ENCODE results near the gene PAK1.

PAK1 gene

DNA sequence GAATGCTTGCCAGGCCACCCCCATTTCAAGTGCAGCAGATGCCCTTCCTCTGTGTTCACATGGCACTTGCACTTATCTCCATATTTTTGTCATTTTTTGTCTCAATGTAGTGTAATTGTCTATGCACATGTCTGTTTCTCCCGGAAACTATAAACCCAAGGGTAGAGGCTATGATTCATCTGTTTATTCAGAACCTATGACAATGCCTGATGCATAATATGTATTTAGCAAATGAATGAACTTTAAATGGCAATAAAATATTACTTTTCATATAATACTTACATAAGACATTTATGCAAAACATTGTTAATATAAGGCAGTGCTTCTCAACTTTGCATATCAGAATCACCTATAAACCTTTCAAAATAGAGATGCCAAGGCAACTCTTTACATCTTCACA is 6.7 kb downstream of the PAK1 start:
- TF ChIP-seq TAF1 (IDR thresholded peaks at IDR 0.05; ENCODE audit: low read depth) (no peak), FOXM1 (IDR thresholded peaks at IDR 0.05; ENCODE audit: borderline replicate concordance, low read depth) (no peak), EP300 (IDR thresholded peaks at IDR 0.05; ENCODE audit: borderline replicate concordance) (no peak), EGR1 (IDR thresholded peaks at IDR 0.05) (no peak), CREB1 (IDR thresholded peaks at IDR 0.05; ENCODE audit: low read depth) (no peak)
- TF ChIP-seq, protein P1, sequence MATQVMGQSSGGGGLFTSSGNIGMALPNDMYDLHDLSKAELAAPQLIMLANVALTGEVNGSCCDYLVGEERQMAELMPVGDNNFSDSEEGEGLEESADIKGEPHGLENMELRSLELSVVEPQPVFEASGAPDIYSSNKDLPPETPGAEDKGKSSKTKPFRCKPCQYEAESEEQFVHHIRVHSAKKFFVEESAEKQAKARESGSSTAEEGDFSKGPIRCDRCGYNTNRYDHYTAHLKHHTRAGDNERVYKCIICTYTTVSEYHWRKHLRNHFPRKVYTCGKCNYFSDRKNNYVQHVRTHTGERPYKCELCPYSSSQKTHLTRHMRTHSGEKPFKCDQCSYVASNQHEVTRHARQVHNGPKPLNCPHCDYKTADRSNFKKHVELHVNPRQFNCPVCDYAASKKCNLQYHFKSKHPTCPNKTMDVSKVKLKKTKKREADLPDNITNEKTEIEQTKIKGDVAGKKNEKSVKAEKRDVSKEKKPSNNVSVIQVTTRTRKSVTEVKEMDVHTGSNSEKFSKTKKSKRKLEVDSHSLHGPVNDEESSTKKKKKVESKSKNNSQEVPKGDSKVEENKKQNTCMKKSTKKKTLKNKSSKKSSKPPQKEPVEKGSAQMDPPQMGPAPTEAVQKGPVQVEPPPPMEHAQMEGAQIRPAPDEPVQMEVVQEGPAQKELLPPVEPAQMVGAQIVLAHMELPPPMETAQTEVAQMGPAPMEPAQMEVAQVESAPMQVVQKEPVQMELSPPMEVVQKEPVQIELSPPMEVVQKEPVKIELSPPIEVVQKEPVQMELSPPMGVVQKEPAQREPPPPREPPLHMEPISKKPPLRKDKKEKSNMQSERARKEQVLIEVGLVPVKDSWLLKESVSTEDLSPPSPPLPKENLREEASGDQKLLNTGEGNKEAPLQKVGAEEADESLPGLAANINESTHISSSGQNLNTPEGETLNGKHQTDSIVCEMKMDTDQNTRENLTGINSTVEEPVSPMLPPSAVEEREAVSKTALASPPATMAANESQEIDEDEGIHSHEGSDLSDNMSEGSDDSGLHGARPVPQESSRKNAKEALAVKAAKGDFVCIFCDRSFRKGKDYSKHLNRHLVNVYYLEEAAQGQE (IDR thresholded peaks at IDR 0.05; ENCODE audit: low read depth) = no peak

DNA sequence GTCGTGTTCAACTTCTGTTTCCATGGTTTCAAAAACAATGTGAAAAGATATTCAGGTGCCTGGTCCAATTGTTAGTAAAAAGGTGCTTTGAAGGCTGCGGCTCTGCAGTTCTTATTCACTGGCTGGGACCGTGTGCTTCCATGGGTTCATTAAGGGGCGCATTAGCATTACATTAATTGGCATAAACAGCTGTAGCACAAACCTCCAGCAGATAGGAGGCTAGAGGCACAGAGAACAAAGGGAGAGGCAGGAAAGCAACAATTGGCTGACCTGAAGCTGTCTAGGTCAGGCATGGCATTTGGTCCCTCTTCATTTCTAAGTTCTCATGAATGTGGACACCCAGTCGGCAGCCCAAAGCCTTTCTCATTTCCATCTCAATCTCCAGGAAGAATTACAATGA is 16.6 kb downstream of the PAK1 start:
- TF ChIP-seq TEAD4 (IDR thresholded peaks at IDR 0.05) = no peak
- no peak for TF ChIP-seq EP300 (IDR thresholded peaks at IDR 0.05; ENCODE audit: borderline replicate concordance)
- no peak for TF ChIP-seq NFIC (IDR thresholded peaks at IDR 0.05)
- no peak for TF ChIP-seq RAD21 (IDR thresholded peaks at IDR 0.05; ENCODE audit: low read depth)
- TF ChIP-seq, protein P2, sequence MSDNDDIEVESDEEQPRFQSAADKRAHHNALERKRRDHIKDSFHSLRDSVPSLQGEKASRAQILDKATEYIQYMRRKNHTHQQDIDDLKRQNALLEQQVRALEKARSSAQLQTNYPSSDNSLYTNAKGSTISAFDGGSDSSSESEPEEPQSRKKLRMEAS (IDR thresholded peaks at IDR 0.05) = no peak

DNA sequence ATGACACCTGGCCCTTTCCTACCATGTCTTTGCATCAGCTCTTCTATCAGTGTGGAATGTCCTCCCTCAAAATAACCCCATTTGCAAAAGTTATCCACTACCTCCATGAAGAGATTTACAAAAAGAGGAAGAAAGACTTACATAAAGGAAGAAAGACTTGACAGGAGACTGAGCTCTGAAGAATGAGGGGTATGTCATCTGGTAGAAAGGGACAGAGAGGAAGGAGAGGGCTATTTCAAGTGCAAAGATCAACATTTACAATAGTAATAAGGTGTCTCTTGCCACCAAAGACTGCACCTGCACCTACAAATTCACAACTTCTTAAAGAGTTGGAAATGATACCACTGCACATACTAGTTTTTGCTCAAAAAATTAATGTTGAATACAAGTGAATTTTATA is 18.2 kb downstream of the PAK1 start:
- no peak for TF ChIP-seq YY1 (IDR thresholded peaks at IDR 0.05; ENCODE audit: low read depth)
- no peak for TF ChIP-seq TEAD4 (IDR thresholded peaks at IDR 0.05)
- TF ChIP-seq ZBTB7A (IDR thresholded peaks at IDR 0.05; ENCODE audit: low read depth) = no peak
- no peak for TF ChIP-seq CREB1 (IDR thresholded peaks at IDR 0.05; ENCODE audit: low read depth)
- TF ChIP-seq, protein P3, sequence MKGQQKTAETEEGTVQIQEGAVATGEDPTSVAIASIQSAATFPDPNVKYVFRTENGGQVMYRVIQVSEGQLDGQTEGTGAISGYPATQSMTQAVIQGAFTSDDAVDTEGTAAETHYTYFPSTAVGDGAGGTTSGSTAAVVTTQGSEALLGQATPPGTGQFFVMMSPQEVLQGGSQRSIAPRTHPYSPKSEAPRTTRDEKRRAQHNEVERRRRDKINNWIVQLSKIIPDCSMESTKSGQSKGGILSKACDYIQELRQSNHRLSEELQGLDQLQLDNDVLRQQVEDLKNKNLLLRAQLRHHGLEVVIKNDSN (IDR thresholded peaks at IDR 0.05) = no peak
- TF ChIP-seq TAF1 (IDR thresholded peaks at IDR 0.05; ENCODE audit: low read depth) = no peak
- TF ChIP-seq, protein P1 (IDR thresholded peaks at IDR 0.05; ENCODE audit: low read depth) = no peak
- no peak for TF ChIP-seq CEBPB (IDR thresholded peaks at IDR 0.05)
- TF ChIP-seq TCF12 (IDR thresholded peaks at IDR 0.05; ENCODE audit: low read depth) = no peak
- no peak for TF ChIP-seq FOXM1 (IDR thresholded peaks at IDR 0.05; ENCODE audit: borderline replicate concordance, low read depth)
- TF ChIP-seq RAD21 (IDR thresholded peaks at IDR 0.05; ENCODE audit: low read depth) = no peak
- TF ChIP-seq EGR1 (IDR thresholded peaks at IDR 0.05) = no peak
- TF ChIP-seq EP300 (IDR thresholded peaks at IDR 0.05; ENCODE audit: borderline replicate concordance) = no peak
- TF ChIP-seq NFIC (IDR thresholded peaks at IDR 0.05) = no peak
- TF ChIP-seq, protein P2 (IDR thresholded peaks at IDR 0.05) = no peak

DNA sequence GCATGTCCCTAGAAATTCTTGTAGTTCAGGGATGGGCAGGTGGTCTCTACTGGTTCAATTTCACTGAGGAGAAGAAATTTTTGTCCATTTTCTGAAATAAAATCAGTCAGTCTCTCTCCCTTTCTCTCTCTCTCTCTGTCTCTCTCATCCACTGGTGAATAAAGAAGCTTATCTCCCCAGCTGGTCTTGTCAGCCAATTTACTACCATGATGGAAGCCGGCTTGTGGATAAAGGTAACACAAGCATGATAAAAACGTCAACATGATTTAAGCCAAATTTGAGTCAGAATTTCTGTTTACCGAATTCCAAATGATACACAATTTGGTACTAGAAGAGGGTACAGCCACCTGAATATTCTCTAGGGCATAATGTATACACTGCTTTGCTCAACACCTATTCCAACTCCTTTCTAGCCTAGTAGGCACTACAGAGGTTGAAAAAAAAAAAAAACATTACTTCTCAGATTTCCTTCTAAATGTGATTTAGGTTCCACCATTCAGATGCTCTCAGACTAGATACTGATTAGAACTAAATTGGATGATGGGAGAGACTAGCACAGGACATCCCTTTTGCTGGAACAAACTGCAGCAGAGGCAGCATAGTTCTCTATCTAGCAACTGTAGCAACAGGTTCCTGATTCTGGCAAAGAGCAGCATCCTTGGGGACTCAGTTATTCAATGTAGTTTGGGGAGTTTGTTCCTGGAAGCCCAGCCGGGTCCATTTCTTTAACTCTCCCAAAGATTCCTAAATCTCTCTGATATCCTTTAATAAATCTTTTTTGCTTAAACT is 18.8 kb downstream of the PAK1 start:
- TF ChIP-seq EGR1 (IDR thresholded peaks at IDR 0.05) = no peak
- TF ChIP-seq, protein P3 (IDR thresholded peaks at IDR 0.05) = no peak
- TF ChIP-seq FOXM1 (IDR thresholded peaks at IDR 0.05; ENCODE audit: borderline replicate concordance, low read depth) = no peak
- TF ChIP-seq CREB1 (IDR thresholded peaks at IDR 0.05; ENCODE audit: low read depth) = no peak
- TF ChIP-seq TCF12 (IDR thresholded peaks at IDR 0.05; ENCODE audit: low read depth) = no peak
- TF ChIP-seq NFIC (IDR thresholded peaks at IDR 0.05) = no peak
- TF ChIP-seq, protein P1 (IDR thresholded peaks at IDR 0.05; ENCODE audit: low read depth) = no peak
- TF ChIP-seq YY1 (IDR thresholded peaks at IDR 0.05; ENCODE audit: low read depth) = no peak
- TF ChIP-seq, protein P2 (IDR thresholded peaks at IDR 0.05) = no peak
- TF ChIP-seq RAD21 (IDR thresholded peaks at IDR 0.05; ENCODE audit: low read depth) = no peak
- TF ChIP-seq EP300 (IDR thresholded peaks at IDR 0.05; ENCODE audit: borderline replicate concordance) = no peak
- TF ChIP-seq CEBPB (IDR thresholded peaks at IDR 0.05) = no peak
- no peak for TF ChIP-seq ZBTB7A (IDR thresholded peaks at IDR 0.05; ENCODE audit: low read depth)
- TF ChIP-seq TAF1 (IDR thresholded peaks at IDR 0.05; ENCODE audit: low read depth) = no peak
- TF ChIP-seq TEAD4 (IDR thresholded peaks at IDR 0.05) = no peak
